Choroid plexus epithelial cell (primary cell): Measurements from ENCODE around the gene DCAF15.

Source experiments
- DNase-seq: peaks from one replicate; pipeline ENCODE4 v3.0.0-alpha.2; 2010; ENCODE audit warnings: low read depth
- H3K4me3 ChIP-seq: 2 replicates; pipeline ENCODE4 v1.5.1; 2011; ENCODE audit warnings: low read depth, mild to moderate bottlenecking, control low read depth, low read length, moderate library complexity
- CTCF ChIP-seq: conservative IDR thresholded peaks from 2 replicates; pipeline ENCODE4 v1.5.1; 2011; ENCODE audit warnings: low read depth, mild to moderate bottlenecking, control low read depth, inconsistent platforms, low read length, moderate library complexity

Gene DCAF15

GRCh38 chr19:13960863-13961784, 8.8 kb downstream of the DCAF15 start:
- no peak for DNase-seq
- H3K4me3 ChIP-seq = no peak overlapping the region
- peak; percentile 19 for TF ChIP-seq CTCF

- DNase-seq = no peak
- no peak for TF ChIP-seq CTCF
- H3K4me3 ChIP-seq = no peak overlapping the region
Observed at GRCh38 chr19:13961826-13962698, 9.8 kb downstream of the DCAF15 start.

GRCh38 chr19:13962699-13963602, 10.6 kb downstream of the DCAF15 start:
- no peak overlapping the region for H3K4me3 ChIP-seq
- DNase-seq = no peak

GRCh38 chr19:13963603-13964105, 11.3 kb downstream of the DCAF15 start:
- no peak for TF ChIP-seq CTCF
- H3K4me3 ChIP-seq = no peak overlapping the region
- DNase-seq = no peak

More at GRCh38 chr19:13962699-13963602, 10.6 kb downstream of the DCAF15 start:
- TF ChIP-seq CTCF = no peak

- TF ChIP-seq CTCF = no peak
- no peak overlapping the region for H3K4me3 ChIP-seq
- DNase-seq = peak; percentile 47
Observed at GRCh38 chr19:13964776-13965175, 12.5 kb downstream of the DCAF15 start.

- DNase-seq = no peak
- no peak for TF ChIP-seq CTCF
- no peak overlapping the region for H3K4me3 ChIP-seq
Observed at GRCh38 chr19:13965377-13965896, 13.1 kb downstream of the DCAF15 start.
